Fibroblast of skin of right quadriceps (primary cell): Measurements from ENCODE around the gene ITGA2.

Experiments
- DNase-seq: peaks from one replicate; pipeline ENCODE4 v3.0.0-alpha.2; 2013

The ITGA2 gene

DNA sequence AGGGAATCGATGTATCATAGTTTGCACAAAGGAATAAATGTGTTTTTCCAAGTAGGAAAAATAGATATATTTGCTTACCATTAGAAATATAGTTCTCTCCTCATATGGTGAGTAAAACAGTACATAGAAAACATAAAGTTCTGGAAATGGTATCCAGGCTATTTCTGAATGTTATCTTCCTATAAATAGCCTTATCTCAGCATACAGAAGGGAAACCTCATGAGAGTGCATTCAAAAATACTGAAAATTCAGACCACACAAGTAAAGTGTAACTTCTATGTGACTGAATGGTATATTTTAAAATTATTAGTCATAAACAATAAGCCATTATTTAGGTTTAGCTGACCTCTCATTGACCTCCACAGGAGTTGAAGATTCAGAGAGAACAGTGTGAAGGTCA, 76.9 kb downstream of the ITGA2 start:
- no peak for DNase-seq

DNA sequence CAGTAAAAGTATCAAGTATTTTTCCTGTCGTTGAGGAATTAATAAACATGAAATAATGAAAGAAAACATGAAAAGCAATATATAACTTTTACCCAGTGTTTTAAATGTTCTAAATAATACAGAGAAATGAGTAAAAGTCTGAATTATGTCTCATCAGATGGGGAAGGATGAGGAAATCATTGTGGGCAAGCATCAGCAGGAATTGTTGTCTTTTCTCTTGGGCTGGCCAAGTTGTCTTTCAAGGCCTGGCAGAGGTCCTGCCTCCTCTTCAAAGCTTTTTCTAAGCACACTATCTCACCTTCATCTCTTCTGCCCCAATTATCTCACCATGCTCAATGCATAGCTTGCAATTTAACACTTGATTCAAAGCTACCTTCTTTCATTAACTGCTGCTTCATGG, 78.5 kb downstream of the ITGA2 start:
- no peak for DNase-seq

DNA sequence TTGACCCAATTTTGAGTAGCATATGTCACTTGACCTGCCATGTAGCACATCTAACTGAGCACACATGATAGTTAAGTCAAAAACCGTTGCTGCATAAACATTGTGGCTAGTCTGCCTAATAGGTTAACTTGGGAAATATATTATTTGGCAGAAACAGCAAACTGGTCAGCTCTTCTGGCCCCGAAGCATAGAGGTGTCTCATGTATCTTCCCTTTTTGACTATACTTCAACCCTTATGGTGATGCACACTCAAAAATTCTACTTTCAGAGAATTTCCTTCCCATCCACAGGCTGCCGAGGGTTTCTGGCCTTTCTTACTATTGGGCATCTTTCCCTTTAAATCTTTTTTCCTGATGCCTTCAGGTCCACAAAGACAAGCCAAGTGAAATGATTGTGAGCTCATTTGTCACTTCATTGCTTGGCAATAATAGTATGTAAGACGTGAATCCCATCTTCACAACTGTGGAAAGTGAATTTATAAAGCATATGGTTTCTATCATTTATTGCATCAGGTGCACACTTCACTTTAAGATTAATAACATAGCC, 79.2 kb downstream of the ITGA2 start:
- no peak for DNase-seq

DNA sequence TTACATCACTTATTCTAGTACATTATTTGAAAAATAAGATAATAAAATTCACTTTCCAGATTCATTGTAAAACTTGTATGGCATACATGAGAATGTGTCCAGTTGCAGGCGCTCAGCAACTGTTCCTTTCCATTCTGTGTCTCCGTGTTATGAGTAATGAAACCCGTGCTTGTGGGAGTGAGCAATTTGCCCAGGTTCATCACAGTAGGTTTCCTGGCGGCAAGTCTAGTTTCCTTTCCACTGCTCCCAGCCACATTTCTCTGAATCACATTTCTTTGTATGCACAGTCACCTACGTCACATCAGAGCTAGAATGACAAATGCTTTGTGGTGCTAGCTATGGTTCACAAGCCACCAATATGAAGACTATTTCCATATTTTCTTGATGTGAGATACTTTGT, 80.5 kb downstream of the ITGA2 start:
- peak; percentile 85 for DNase-seq

DNA sequence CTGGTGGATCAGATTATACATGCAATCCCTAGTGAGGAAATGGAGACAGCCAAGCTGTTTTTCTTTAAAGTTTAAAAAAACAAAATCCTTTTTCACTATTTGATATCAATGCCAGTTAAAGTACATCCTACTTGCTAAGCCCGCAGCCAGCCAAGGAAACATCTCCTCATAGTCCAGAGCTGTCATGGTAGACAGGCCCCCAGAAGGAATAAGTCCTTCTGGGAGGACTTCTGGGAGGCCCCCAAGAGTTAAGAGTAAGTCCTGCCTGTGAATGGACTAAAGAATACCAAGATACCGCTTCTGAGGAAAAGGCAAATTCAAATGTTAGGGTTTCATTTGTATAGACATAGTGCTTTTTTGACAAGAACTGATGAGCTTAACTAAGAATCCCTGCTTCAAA, 82.1 kb downstream of the ITGA2 start:
- no peak for DNase-seq

DNA sequence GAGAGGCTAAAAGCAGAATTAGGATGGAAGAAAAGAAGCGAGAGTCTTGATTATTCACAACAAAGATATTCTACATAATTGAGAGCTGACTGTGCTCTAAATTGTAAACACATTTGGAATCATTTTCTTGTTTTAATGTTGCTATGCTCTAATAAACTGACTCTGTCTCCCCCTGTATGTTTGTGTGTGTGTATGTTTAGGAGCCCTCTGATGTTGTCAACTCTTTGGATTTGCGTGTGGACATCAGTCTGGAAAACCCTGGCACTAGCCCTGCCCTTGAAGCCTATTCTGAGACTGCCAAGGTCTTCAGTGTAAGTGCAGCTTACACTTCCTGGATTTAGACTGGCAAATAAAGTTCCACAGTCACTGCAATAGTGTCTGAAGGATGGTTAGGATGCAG, 82.6 kb downstream of the ITGA2 start:
- peak; percentile 84 for DNase-seq

DNA sequence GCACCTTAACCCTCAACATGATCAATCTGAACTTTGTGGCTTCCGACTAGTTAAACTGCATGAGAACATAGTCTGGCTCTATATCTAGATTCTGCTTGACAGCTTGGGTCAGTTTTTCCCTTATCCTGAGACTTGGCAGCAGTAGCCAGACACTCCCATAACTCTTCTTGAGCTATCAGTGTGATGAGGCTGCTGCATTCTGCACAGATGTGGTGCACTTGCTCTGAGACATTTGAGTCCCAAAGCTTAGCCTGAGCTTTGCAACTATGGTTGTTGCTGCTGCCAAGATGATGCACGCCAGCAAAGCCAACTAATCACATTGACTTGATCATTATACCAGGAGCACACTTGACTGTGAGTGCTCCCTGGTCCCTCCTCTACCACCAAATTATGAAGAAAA, 84.2 kb downstream of the ITGA2 start:
- no peak for DNase-seq

DNA sequence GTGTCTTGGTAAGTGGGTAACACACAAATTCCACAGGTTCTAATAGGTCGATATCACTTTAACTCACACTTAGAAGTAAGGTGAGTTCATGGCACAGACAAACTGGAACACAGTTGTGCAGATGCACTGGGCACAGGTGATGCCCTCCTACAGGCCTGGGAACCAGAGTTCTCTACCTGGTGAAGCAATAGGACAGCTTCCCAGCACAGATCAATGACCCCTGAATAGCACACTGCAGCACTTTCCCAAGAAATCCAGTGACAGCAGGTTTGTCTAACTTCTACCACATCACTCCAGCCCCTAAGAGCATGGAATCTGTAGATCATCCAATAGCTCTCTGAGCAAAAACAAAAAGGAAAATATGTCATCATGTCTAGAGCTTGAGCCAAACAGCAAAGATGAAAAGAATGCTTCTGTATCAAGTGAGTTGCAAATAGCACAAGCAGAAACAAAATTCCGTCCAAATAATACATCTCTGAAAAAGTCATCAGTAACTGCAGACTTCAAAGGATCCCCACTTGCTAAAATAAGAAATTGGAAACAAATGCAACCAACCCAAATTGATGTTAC, 86.9 kb downstream of the ITGA2 start:
- no peak for DNase-seq

DNA sequence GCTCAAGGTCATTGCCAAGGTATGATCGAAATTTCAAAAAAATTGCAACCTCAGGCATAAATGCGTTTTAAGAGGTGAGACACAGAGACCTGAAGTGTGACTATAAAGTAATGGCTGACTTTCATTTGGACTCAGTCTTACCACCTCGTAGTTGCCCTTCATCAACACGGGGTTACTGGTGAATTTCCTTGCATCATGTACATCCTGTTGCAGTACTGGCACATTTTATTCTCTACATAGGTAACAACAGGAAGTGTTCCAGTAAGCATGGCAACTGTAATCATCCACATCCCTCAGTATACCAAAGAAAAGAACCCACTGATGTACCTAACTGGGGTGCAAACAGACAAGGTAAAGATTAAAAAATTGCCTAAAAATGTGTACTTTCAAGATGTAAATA, 91.1 kb downstream of the ITGA2 start:
- no peak for DNase-seq

DNA sequence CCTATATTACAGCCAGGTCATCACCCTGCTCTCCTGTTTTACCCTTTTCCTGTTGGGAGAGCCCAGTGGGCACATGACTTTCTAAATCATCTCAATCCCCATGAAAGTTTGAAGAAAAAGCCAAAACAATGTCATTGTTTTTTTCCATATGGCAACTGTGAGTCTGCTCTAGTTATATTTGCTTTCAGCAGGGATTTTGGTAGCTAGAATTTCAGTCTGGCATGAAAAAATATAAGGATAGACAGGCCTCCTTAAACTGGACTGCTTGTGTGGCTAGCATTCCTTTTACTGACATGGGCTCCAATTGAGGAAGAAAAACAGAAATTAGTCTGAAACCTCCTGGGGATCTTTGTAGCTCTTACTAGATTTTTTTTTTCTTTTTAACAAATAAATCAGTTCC, 94.8 kb downstream of the ITGA2 start:
- no peak for DNase-seq

DNA sequence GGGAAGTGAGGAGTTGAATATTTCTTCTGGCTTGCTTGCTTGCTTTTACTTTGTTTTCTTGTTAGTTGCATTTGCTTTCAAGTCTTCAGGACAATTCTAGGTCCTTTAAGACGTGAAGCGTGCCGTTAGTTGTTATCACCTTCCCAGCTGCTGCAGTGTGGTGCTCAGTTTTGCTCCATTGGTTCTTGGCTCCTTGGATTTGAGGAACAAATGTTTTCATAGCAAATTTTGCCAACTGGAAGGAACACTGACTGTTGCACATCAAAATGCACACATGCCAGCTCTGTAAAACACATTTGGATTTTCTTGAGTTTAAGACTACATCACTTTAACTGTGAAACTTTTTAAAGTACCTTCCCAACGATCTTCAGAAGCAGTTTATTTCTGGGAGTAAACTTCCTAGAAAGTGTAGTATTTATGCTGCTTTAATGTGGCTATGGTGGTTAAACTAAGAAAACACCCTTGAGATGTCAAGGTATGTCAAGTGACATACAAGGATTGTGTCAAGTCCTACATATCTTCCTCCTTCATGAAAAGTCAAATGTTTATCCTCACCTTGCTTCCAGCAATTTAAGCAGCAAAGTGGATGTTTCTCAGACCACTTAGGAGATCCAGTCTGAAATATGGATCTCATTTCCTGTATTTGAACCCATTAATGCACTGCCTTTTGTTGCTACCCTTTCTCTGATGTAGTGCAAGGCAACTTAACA, 95.5 kb downstream of the ITGA2 start:
- no peak for DNase-seq

DNA sequence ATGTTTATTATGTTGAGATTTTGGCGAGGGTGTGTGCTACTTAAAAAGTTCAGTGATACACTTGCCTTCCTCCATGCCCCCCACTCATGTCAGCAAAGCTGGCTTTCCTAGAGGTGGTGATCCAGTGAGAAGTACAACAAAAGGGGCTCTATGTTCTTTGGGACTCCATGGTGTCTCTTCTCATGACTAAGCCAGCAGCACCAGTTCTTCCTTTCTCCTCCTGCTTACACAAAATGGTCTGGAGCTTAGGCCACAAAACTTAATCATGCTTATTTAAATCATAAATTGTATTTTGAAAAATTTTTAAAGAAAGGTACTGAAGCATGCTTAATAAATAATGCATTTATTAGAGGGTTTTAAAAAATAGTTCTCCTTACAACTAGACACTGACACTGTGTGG, 98.0 kb downstream of the ITGA2 start:
- DNase-seq, result no peak

DNA sequence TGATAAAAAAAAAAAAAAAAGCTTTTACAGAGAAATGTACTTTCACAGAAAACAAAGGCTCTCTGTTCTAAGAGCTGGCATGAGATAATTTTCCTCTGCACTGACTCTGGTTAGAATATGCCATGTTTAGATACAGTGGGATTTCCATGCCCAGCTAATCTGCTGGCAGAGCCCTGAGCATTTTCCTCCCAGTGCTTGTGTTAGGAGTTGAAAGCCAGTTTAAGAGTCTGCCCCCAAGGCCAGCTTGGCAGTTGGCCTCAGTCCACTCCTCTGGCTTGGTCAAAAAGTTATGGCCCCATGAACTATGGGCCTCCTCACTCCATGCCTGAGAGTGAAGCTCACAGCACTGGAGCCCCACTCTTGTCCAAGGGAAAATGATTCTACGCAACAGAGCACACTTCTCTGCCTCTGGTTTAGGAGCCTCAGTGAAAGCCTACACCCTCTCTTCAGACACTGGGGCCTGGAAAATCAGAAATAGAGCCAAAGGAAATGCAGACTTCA, 98.5 kb downstream of the ITGA2 start:
- no peak for DNase-seq

DNA sequence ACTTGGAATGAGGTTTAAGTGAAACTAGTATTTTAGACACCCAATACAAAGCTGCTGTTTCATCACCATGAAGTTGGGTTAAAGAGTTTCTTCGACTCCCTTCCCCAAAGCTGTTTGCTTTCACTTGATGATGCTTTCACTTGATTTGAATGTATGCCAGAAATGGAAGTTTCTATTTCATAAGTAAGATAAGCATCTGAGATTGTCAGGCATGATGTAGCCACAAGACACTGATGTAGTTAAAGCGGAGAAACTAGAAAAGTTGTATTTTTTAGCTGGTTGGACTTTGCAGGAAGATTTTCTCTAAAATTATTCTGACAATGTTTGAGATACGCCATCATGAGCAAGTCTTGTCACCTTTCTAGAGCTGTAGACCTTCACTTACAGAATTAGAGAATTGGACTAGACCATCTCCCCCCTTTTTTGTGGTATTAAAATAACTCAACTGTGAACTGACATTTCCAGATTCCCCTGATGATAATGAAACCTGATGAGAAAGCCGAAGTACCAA, 100.4 kb downstream of the ITGA2 start:
- no peak for DNase-seq

DNA sequence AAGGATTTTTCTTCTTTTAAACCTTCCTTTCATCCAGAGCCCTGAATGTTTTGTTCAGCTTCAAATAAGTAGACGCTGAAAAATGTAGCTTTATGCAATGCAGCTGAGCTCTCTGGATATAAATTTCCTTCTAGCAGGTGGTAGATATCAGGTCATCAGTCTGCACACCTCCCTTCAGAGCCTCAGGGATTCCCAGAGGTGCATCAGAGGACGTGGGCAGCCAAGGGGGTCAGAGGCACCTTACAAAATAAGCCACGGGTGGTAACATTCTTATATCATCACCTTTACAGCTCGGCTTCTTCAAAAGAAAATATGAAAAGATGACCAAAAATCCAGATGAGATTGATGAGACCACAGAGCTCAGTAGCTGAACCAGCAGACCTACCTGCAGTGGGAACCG, 101.1 kb downstream of the ITGA2 start:
- DNase-seq, result no peak

DNA sequence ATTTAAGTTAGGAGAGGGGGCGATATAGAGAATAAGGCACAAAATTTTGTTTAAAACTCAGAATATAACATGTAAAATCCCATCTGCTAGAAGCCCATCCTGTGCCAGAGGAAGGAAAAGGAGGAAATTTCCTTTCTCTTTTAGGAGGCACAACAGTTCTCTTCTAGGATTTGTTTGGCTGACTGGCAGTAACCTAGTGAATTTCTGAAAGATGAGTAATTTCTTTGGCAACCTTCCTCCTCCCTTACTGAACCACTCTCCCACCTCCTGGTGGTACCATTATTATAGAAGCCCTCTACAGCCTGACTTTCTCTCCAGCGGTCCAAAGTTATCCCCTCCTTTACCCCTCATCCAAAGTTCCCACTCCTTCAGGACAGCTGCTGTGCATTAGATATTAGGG, 102.1 kb downstream of the ITGA2 start:
- peak; percentile 65 for DNase-seq

DNA sequence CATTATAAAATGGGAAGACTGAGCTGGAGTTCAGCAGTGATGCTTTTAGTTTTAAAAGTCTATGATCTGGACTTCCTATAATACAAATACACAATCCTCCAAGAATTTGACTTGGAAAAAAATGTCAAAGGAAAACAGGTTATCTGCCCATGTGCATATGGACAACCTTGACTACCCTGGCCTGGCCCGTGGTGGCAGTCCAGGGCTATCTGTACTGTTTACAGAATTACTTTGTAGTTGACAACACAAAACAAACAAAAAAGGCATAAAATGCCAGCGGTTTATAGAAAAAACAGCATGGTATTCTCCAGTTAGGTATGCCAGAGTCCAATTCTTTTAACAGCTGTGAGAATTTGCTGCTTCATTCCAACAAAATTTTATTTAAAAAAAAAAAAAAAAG, 103.1 kb downstream of the ITGA2 start:
- no peak for DNase-seq

DNA sequence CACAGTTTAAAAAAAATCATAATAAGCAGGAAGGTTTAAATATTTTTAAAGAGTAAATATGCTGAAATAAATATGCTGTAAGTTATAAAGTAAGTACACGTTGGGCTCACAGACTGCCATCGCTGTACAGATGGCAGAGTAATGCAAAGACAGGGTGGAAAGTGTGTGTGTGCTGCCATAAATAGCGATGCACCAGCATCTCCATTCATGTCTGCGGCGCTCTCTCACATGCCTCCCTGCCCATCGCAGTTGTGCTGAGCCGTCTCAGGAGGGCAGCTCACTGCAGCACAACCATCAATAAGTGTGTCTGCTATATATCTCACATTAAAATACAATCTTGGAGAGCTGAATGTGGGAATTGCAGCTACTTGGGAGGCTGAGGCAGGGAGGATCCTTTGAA, 106.1 kb downstream of the ITGA2 start:
- no peak for DNase-seq

DNA sequence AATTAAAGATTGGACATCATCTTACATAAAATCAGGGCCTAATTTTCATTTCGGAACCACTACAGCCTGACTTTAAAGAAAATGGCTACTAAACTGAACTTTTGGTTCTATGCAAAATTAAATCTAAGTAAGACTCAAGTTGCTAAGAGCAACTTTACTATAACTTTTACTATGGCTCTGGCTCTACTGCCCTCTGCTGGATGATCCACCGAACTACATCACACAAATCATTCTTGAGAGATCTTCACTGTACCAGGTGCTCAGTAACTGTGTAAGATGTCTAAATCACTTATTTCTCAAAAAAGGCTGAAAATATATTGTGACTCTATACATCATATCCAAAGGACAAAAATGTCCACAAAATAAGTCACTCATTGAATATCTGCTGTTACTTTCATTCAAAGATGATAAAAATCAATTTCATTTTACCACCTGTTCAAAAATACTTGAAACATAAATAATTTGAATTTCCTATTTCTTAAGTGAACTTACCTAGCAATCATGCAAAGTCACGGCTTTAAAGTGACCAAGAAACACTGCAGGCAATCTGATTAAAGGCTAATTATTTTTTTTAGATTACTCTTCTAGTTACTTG, 106.9 kb downstream of the ITGA2 start:
- peak; percentile 57 for DNase-seq

DNA sequence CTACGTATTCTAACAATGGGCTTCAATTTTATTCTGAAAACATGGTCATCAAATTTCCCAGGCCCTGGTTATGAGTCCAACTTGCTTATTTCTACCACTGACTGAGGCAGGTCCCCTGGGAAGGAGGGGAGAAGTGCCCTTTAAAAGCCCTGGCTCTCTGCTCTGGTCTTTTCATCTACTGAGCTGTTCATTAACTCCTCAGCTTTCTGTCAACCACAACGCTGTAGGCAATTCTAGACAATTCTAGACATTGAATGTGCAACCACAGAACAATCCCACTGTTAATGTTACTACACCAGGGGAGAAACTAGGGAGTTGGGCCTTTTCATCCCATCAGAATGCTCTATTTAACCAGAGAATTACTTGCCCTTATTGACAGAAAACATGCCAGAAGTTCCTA, 110.4 kb downstream of the ITGA2 start:
- DNase-seq, result no peak

DNA sequence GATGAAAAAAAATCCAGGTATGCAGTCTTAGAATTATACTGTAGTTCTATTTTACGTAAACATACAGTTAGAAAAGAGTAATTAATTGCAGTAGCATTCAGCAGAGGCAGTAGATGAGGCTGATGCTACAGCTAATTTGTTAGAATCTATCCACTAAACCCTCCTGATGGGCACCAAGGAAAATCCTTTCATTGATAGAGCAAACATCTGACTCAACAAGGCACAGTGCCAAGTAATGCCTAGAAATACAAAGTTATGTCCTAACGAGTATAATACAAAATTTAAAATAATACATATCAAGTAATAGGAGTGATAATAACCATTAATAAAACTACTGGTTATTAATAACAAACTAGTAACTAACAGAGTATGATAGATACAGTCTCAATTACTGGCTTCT, 111.5 kb downstream of the ITGA2 start:
- no peak for DNase-seq

DNA sequence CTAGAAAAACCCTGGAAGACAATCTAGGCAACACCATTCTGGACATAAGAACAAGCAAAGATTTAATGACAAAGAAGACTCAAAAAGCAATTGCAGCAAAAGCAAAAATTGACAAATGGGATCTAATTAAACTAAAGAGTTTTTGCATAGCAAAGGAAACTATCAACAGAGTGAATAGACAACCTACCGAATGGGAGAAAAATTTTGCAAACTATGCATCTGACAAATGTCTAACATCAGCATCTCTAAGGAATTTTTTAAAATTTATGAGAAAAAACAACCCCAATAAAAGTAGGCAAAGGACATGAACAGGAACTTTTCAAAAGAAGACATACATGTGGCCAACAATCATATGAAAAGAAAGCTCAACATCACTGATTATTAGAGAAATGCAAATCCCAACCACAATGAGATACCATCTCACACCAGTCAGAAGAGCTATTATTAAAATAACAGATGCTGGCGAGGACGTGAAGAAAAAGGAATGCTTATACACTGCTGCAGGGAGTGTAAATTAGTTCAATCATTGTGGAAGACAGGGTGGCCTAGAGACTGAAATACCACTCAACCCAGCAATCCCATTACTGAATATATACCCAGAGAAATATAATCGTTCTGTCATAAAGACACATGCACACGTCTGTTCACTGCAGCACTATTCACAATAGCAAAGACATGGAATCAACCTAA, 116.6 kb downstream of the ITGA2 start:
- no peak for DNase-seq

DNA sequence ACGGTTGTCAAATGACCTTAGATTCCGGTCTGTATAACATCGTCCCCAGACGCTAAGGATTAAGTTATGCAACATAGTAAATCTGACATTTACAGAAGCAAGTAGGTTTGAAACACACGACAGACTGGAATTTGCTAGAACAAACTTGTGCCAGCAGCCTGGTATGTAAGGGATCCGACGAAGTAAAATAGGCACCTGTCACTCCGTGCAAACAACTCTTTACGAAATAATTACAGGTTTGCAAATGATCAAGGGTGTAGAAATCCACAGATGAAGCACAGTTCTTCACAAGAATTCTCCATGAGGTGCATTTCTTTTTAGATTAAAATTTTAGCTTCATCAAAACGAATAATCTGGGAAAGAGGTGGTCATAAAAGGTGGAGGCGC, 119.9 kb downstream of the ITGA2 start:
- DNase-seq, result no peak
